Adrenal gland (tissue), 5 donors: Measurements from ENCODE around the gene CHRNA3.

ENCODE experiments used
- CTCF ChIP-seq, 6 experiments: fragments of 450-650 bp in 4 of 6; fragments of 200-600 bp in 2 of 6; sonication (generic) in 1 of 6; IDR thresholded peaks; 1 replicate in 5 of 6; 2 replicates in 1 of 6; pipeline versions ENCODE4 v1.5.1 to v1.8.0; 2016 to 2021; ENCODE audit warnings: antibody characterized with exemption in 6 of 6, mild to moderate bottlenecking in 2 of 6, moderate library complexity in 1 of 6
- POLR2A ChIP-seq, 2 donors: fragments of 450-650 bp; IDR thresholded peaks; one replicate each; pipeline ENCODE4 v1.6.1; 2017; ENCODE audit warnings: antibody characterized with exemption in 2 of 2, mild to moderate bottlenecking in 2 of 2, moderate library complexity in 1 of 2
- donor health status: DM: no; HTN: no; CAD: no.

- no peak for TF ChIP-seq CTCF (IDR thresholded peaks at IDR 0.05)
- no peak for TF ChIP-seq POLR2A (IDR thresholded peaks at IDR 0.05)
Measured at GRCh38 chr15:78573416-78573815, 47.4 kb downstream of the CHRNA3 start.
